HCT116 (cell line): ENCODE results near the gene ATRN. TPM values are rescaled to one million over a fixed set of nuclear protein-coding genes. Genes with fewer than 3 reads are reported as not detected.

Experiments
- ATAC-seq: fragments of 200-7000 bp; cut with Tn5 transposase; 2 replicates; pipeline ENCODE4 v1.9.1; 2020; ENCODE audit warnings: mild to moderate bottlenecking, moderate library complexity
- BruUV-seq: library from RNA; stranded (reverse); fragments of 400-500 nt; replicated peaks from 2 replicates; lab custom pipeline; 2021; lab: Mats Ljungman, UMichigan
- CTCF ChIA-PET: fragments of 300-600 bp; sonication (Branson Sonifier 250); formaldehyde crosslinking; loops from one replicate; lab custom pipeline; 2021; ENCODE audit warnings: antibody characterized with exemption; lab: Charles Lee
- POLR2A ChIA-PET: fragments of 300-600, 350-600 bp; sonication (Branson Sonifier 250); formaldehyde crosslinking; loops from one replicate; lab custom pipeline; 2021; ENCODE audit warnings: antibody characterized with exemption; lab: Charles Lee
- RAD21 ChIA-PET, 2 experiments: fragments of 300-600 bp; sonication (Branson Sonifier 250); formaldehyde crosslinking; loops; one replicate each; lab custom pipeline; 2023; ENCODE audit warnings: low total read pairs in 2 of 2; ENCODE audit not compliant: uncharacterized antibody in 2 of 2, unreplicated experiment in 2 of 2, low non-redundant PET in 1 of 2; lab: Charles Lee
- DNase-seq: peaks from one replicate; pipeline ENCODE4 v3.0.0-alpha.2; 2010; ENCODE audit warnings: low read depth, low spot score
- H2AFZ ChIP-seq: fragments of 200-600 bp; shearing (Covaris generic), sonication (generic); 2 replicates; pipeline ENCODE4 v1.6.1; 2017; ENCODE audit warnings: low read depth, mixed run types, mixed read lengths, antibody characterized with exemption, low read length; ENCODE audit not compliant: poor library complexity, severe bottlenecking
- H3K27ac ChIP-seq: 2 replicates; pipeline ENCODE4 v1.5.1; 2012; ENCODE audit warnings: low read depth, low read length
- H3K27me3 ChIP-seq: fragments of 200-600 bp; sonication (generic); 2 replicates; pipeline ENCODE4 v1.6.1; 2016; ENCODE audit warnings: mixed run types, low read length, mixed read lengths; ENCODE audit not compliant: insufficient read depth
- H3K36me3 ChIP-seq, 2 experiments: fragments of 200-500 bp in 1 of 2; fragments of 200-600 bp in 1 of 2; sonication (Bioruptor generic) in 1 of 2; sonication (generic) in 1 of 2; 2 replicates each; pipeline versions ENCODE4 v1.5.1 to v1.6.1; 2014 to 2016; ENCODE audit warnings: low read length in 2 of 2, inconsistent platforms in 1 of 2, mixed read lengths in 1 of 2, mixed run types in 1 of 2; ENCODE audit not compliant: insufficient read depth in 2 of 2, control insufficient read depth in 1 of 2
- H3K4me1 ChIP-seq, 2 experiments: fragments of 200-600 bp in 1 of 2; sonication (generic) in 1 of 2; 2 replicates each; pipeline versions ENCODE4 v1.5.1 to v1.6.1; 2012 to 2017; ENCODE audit warnings: low read length in 2 of 2, inconsistent platforms in 1 of 2, mild to moderate bottlenecking in 1 of 2, mixed read lengths in 1 of 2, mixed run types in 1 of 2, moderate library complexity in 1 of 2; ENCODE audit not compliant: insufficient read depth in 2 of 2, control insufficient read depth in 1 of 2
- H3K4me2 ChIP-seq: fragments of 200-600 bp; sonication (generic); 2 replicates; pipeline ENCODE4 v1.6.1; 2017; ENCODE audit warnings: mixed run types, low read length, mixed read lengths
- H3K4me3 ChIP-seq, 2 experiments: fragments of 200-600 bp in 1 of 2; sonication (generic) in 1 of 2; replicated peaks in 1 of 2; 2 replicates each; pipeline ENCODE4 v1.5.1; 2011 to 2016; ENCODE audit warnings: low read length in 2 of 2, control low read depth in 1 of 2, low read depth in 1 of 2, mild to moderate bottlenecking in 1 of 2, mixed read lengths in 1 of 2, mixed run types in 1 of 2
- H3K79me2 ChIP-seq: fragments of 200-600 bp; sonication (generic); 2 replicates; pipeline ENCODE4 v1.6.1; 2017; ENCODE audit warnings: mild to moderate bottlenecking, mixed run types, low read length, moderate library complexity, mixed read lengths; ENCODE audit not compliant: insufficient read depth
- H3K9ac ChIP-seq: fragments of 200-600 bp; sonication (generic); 2 replicates; pipeline ENCODE4 v1.6.1; 2016; ENCODE audit warnings: low read length, mixed read lengths
- H3K9me2 ChIP-seq: fragments of 200-600 bp; sonication (generic), shearing (Covaris generic); 2 replicates; pipeline ENCODE4 v1.6.1; 2017; ENCODE audit warnings: mixed run types, mild to moderate bottlenecking, moderate library complexity; ENCODE audit not compliant: insufficient read depth
- H3K9me3 ChIP-seq, 2 experiments: fragments of 200-500 bp in 1 of 2; fragments of 200-600 bp in 1 of 2; sonication (Bioruptor generic) in 1 of 2; sonication (generic) in 1 of 2; 2 replicates each; pipeline ENCODE4 v1.6.1; 2014 to 2017; ENCODE audit warnings: low read length in 2 of 2, mixed read lengths in 2 of 2, inconsistent platforms in 1 of 2, low read depth in 1 of 2, mild to moderate bottlenecking in 1 of 2, mixed run types in 1 of 2, moderate library complexity in 1 of 2; ENCODE audit not compliant: control insufficient read depth in 1 of 2, insufficient read depth in 1 of 2
- H4K20me1 ChIP-seq: fragments of 200-600 bp; sonication (generic), shearing (Covaris generic); 2 replicates; pipeline ENCODE4 v1.6.1; 2017; ENCODE audit warnings: mixed run types, mild to moderate bottlenecking, moderate library complexity; ENCODE audit not compliant: insufficient read depth
- CBX3 ChIP-seq: IDR thresholded peaks from 2 replicates; pipeline ENCODE4 v1.6.1; 2012; ENCODE audit warnings: low read depth
- ELF1 ChIP-seq: IDR thresholded peaks from 2 replicates; pipeline ENCODE4 v1.6.1; 2012; ENCODE audit warnings: low read depth, borderline replicate concordance
- EZH2 ChIP-seq: fragments of 200-600 bp; sonication (generic); IDR thresholded peaks from 2 replicates; pipeline ENCODE4 v1.6.1; 2017; ENCODE audit warnings: antibody characterized with exemption, mixed run types
- POLR2AphosphoS5 ChIP-seq: IDR thresholded peaks from 2 replicates; pipeline ENCODE4 v1.6.1; 2011; ENCODE audit warnings: mild to moderate bottlenecking, low read depth, low read length, moderate library complexity
- SIN3A ChIP-seq: IDR thresholded peaks from 2 replicates; pipeline ENCODE4 v1.6.1; 2012; ENCODE audit warnings: low read depth
- SP1 ChIP-seq: IDR thresholded peaks from 2 replicates; pipeline ENCODE4 v1.6.1; 2012; ENCODE audit warnings: low read depth
- SRF ChIP-seq: IDR thresholded peaks from 2 replicates; pipeline ENCODE4 v1.6.1; 2012; ENCODE audit warnings: low read depth
- TCF7L2 ChIP-seq: IDR thresholded peaks from 2 replicates; pipeline ENCODE4 v1.7.0; 2011; ENCODE audit warnings: borderline replicate concordance, inconsistent platforms; ENCODE audit not compliant: insufficient read depth, insufficient read length; ENCODE audit errors: extremely low read depth
- YY1 ChIP-seq: IDR thresholded peaks from 2 replicates; pipeline ENCODE4 v1.6.1; 2011; ENCODE audit warnings: low read length, low read depth, moderate library complexity, mild to moderate bottlenecking; ENCODE audit not compliant: insufficient replicate concordance; ENCODE audit errors: extremely low read depth
- ZNF274 ChIP-seq: fragments of 200-500 bp; sonication (Bioruptor generic); IDR thresholded peaks from 2 replicates; pipeline ENCODE4 v1.6.1; 2014; ENCODE audit warnings: mild to moderate bottlenecking, low read depth, low read length, inconsistent platforms
- intact Hi-C: fragments of 100-400 bp; cut with micrococcal nuclease; formaldehyde crosslinking; loops from 2 replicates; pipeline ENCODE4 v1.10.0; 2022
- total RNA-seq: library from RNA; stranded (reverse); gene quantifications from one replicate; pipeline ENCODE4 v1.2.1, GENCODE V29; 2021; ENCODE audit not compliant: unreplicated experiment
- TF ChIP-seq, protein P1 (sequence below): IDR thresholded peaks from 2 replicates; pipeline ENCODE4 v1.6.1; 2012; ENCODE audit warnings: low read depth
- TF ChIP-seq, protein P2 (sequence below), 3 experiments: fragments of 200-600 bp in 1 of 3; sonication (generic) in 1 of 3; IDR thresholded peaks in 2 of 3; conservative IDR thresholded peaks in 1 of 3; 2 replicates each; pipeline ENCODE4 v1.5.1; 2012 to 2017; ENCODE audit warnings: low read depth in 2 of 3, low read length in 2 of 3, antibody characterized with exemption in 1 of 3, borderline replicate concordance in 1 of 3, control low read depth in 1 of 3, mild to moderate bottlenecking in 1 of 3, mixed read lengths in 1 of 3, mixed run types in 1 of 3, moderate library complexity in 1 of 3; ENCODE audit not compliant: insufficient read depth in 1 of 3

The ATRN gene
- total RNA-seq, 1 experiment from 2014 or later = 24.4 TPM

DNA sequence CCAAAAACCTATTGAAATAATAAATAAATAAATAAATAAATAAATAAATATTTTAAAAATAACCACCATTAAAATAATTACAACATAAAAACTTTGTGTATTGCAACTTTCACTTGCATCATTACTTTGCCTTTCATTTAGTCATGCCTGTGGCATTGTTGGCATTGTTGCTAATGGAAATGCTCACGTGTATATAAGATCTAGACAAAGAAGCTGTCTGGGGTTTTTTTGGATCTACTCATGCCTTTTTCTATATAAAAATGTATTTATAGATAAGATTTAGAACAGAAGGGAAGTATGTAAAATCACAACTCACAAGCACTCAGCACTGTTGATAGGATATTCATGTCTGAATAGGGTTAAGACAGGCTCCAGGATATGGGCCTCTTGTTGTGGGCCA, 164.5 kb downstream of the ATRN start:
- H3K79me2 ChIP-seq = no peaks in the 10 kb centered on the region
- H3K9ac ChIP-seq = no peak overlapping the region
- BruUV-seq = no TSS peak
- TF ChIP-seq POLR2AphosphoS5 (no peak), CBX3 (no peak), TCF7L2 (no peak), SRF (no peak), YY1 (no peak), SP1 (no peak), EZH2 (no peak), SIN3A (no peak), ZNF274 (no peak), ELF1 (no peak)
- TF ChIP-seq, protein P1, sequence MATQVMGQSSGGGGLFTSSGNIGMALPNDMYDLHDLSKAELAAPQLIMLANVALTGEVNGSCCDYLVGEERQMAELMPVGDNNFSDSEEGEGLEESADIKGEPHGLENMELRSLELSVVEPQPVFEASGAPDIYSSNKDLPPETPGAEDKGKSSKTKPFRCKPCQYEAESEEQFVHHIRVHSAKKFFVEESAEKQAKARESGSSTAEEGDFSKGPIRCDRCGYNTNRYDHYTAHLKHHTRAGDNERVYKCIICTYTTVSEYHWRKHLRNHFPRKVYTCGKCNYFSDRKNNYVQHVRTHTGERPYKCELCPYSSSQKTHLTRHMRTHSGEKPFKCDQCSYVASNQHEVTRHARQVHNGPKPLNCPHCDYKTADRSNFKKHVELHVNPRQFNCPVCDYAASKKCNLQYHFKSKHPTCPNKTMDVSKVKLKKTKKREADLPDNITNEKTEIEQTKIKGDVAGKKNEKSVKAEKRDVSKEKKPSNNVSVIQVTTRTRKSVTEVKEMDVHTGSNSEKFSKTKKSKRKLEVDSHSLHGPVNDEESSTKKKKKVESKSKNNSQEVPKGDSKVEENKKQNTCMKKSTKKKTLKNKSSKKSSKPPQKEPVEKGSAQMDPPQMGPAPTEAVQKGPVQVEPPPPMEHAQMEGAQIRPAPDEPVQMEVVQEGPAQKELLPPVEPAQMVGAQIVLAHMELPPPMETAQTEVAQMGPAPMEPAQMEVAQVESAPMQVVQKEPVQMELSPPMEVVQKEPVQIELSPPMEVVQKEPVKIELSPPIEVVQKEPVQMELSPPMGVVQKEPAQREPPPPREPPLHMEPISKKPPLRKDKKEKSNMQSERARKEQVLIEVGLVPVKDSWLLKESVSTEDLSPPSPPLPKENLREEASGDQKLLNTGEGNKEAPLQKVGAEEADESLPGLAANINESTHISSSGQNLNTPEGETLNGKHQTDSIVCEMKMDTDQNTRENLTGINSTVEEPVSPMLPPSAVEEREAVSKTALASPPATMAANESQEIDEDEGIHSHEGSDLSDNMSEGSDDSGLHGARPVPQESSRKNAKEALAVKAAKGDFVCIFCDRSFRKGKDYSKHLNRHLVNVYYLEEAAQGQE = no peak
- TF ChIP-seq, protein P2, sequence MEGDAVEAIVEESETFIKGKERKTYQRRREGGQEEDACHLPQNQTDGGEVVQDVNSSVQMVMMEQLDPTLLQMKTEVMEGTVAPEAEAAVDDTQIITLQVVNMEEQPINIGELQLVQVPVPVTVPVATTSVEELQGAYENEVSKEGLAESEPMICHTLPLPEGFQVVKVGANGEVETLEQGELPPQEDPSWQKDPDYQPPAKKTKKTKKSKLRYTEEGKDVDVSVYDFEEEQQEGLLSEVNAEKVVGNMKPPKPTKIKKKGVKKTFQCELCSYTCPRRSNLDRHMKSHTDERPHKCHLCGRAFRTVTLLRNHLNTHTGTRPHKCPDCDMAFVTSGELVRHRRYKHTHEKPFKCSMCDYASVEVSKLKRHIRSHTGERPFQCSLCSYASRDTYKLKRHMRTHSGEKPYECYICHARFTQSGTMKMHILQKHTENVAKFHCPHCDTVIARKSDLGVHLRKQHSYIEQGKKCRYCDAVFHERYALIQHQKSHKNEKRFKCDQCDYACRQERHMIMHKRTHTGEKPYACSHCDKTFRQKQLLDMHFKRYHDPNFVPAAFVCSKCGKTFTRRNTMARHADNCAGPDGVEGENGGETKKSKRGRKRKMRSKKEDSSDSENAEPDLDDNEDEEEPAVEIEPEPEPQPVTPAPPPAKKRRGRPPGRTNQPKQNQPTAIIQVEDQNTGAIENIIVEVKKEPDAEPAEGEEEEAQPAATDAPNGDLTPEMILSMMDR (IDR thresholded peaks at IDR 0.05 in 2 of 3, conservative IDR thresholded peaks at IDR 0.05 in 1 of 3; ENCODE audit: borderline replicate concordance in 1 of 3, insufficient read depth in 1 of 3, low read depth in 2 of 3, low read length in 2 of 3) = no peak
- H3K9me2 ChIP-seq = no peaks in the 10 kb centered on the region
- H3K4me3 ChIP-seq = no peak overlapping the region
- no peak overlapping the region for H2AFZ ChIP-seq
- ChIA-PET CTCF (interaction anchor here (1.4 kb wide), 1 partner anchor 75 kb away, joined by 3 read pairs; no protein-coding TSS in a partner anchor), RAD21 (no interaction called here), POLR2A (no interaction called here)
- DNase-seq (no peak), ATAC-seq (no peak)
- no peaks in the 10 kb centered on the region; a peak in 2 of 4 replicates for H3K36me3 ChIP-seq
- no peaks in the 10 kb centered on the region for H3K4me1 ChIP-seq
- H3K27me3 ChIP-seq = no peaks in the 10 kb centered on the region
- peaks cover 0 to 4% of the 10 kb centered on the region in 2 experiments; a peak in 1 of 4 replicates for H3K9me3 ChIP-seq
- no peaks in the 10 kb centered on the region for H4K20me1 ChIP-seq
- no peak overlapping the region for H3K4me2 ChIP-seq
- intact Hi-C loops = no loop called here
- H3K27ac ChIP-seq = no peak overlapping the region
